Endothelial cell of hepatic sinusoid (primary cell): ENCODE data around the gene AIDA.
"Not testable (repeated sequence)": the region's sequence is repeated elsewhere in the genome, so short reads cannot be mapped to it uniquely, and the experiment has no call there.

ENCODE experiments used
- in situ Hi-C: cut with HindIII; loops from 2 replicates; pipeline ENCODE4 v1.10.0; 2017; ENCODE audit warnings: low sequenced_read_pairs

AIDA gene

DNA sequence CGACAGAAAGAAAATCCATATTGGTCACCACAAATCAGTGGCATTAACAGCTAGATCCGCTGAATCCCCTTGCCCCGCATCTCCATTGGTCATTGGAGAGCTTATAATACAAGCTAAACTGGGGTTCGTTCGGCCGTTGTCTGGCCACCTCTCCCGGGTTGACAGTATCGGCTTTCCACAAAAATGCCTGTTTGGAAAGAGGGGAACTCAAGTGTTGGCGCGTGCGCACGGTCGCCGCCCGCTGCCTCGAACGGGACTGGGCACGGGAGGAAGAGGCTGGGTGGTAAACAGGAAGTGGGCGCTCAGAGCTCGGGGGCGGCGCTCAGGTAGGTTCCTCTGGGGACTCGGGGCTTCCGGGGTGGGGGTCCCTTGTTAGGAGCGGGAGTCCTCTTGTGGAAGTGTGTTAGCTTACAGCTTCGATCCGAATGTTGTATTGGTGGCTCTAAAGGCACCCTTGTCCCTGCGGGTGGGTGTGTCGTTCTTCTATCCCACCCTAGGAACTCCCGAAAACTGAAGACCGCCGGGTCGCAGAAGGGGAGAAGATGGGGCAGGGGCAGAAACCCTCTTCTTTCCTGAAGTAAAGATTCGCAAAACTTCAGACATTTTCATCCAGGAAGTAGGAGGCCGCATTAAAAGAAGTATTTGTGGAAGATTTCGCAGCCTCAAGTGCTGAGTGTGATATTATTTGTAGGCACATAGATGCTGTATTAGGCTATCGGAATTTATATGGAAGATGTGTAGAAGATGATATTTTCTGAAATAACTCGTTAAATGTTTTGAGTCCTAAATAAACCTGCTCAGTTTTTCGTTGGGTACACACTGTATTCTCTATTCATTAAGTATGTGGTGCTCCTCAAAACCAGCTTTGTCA, 1.0 kb upstream of the AIDA start:
- in situ Hi-C loops: no loop called here

- in situ Hi-C loops: no loop called here
Observed at GRCh38 chr1:222711319-222712252, 705 bp downstream of the AIDA start.

DNA sequence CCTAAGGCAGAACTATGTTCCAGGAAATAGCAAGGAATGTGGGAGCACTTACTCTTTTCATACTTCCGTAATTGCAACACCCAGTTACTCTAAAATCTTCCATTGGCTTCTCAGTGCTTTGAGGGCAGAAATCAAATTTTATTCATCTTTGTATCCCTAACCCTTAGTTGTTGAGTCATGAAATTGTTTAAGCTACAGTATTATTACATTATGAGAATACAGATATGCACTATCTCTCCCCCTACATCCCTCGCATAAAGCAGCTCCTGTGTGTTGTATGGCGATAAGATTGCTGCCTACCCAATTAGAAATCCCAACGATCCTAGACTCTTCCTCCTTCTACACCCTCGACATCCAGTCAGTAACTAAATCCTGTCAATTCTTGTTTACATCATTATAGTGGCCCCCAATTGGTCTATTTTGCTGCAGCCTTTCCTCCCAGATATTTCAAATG, 2.6 kb downstream of the AIDA start:
- in situ Hi-C loops: no loop called here

DNA sequence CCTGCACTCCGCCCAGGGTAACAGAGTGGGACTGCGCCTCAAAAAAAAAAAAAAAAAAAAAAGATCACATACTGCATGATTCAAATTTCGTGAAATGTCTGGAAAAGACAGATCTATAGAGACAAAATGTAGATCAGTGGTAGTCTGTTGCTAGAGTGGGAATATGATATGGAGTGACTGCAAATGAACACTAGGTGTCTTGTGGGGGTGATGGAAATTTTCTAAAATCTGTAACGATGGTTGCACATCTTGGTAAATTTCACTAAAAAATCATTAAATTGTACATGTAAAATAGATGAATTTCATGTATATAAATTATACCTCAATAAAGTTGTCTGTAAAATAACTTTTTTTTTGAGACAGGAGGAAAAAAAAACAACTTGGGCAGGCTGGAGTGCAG, 5.5 kb downstream of the AIDA start:
- in situ Hi-C loops: no loop called here

- in situ Hi-C loops: no loop called here
Observed at GRCh38 chr1:222704260-222704659, 8.0 kb downstream of the AIDA start.

DNA sequence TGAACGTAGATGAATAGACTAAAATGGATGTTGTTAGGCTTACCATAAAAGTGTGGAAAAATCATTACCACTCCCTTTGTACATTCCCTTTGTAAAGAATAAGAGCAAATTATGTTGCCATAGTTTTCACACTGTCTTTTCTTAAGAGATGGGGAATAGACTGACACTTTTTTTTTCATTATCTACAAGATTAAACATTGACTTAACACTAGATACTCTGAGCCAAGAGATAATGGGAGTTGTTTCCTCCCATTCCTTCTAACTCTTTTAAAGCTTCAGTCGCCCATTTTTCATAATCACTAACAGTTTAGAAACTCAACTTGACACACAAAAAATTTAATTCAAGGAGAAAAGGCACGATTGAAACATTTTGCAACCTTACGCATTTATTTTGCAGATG, 10.1 kb downstream of the AIDA start:
- in situ Hi-C loops: no loop called here

- in situ Hi-C loops: no loop called here
Observed at GRCh38 chr1:222697826-222698225, 14.5 kb downstream of the AIDA start.

- in situ Hi-C loops: no loop called here
Observed at GRCh38 chr1:222697203-222697602, 15.1 kb downstream of the AIDA start.

- in situ Hi-C loops: no loop called here
Observed at GRCh38 chr1:222696741-222697140, 15.6 kb downstream of the AIDA start.

- in situ Hi-C loops: no loop called here
Observed at GRCh38 chr1:222694927-222695326, 17.4 kb downstream of the AIDA start.

GRCh38 chr1:222691016-222691415, 21.3 kb downstream of the AIDA start:
- in situ Hi-C loops: no loop called here

- in situ Hi-C loops: no loop called here
Observed at GRCh38 chr1:222680080-222680479, 32.2 kb downstream of the AIDA start.

DNA sequence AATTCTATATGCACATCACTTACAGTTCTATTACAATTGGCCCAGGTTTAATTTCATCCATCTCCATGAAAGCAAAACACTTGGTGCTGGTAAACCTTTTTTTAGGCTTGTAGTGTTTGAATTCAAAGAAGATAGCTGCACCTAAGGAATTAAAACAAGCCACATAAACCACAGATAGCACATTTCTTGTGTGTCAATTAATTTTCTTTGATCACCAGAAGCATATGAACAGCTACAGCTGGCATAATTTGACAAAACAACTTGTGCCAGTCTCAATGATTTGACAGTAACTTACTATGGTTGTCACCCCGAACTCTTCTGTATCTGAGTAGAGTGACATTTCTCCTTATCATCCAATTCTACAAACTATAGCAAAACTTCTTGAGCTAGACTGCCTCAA, 42.2 kb downstream of the AIDA start:
- in situ Hi-C loops: no loop called here

DNA sequence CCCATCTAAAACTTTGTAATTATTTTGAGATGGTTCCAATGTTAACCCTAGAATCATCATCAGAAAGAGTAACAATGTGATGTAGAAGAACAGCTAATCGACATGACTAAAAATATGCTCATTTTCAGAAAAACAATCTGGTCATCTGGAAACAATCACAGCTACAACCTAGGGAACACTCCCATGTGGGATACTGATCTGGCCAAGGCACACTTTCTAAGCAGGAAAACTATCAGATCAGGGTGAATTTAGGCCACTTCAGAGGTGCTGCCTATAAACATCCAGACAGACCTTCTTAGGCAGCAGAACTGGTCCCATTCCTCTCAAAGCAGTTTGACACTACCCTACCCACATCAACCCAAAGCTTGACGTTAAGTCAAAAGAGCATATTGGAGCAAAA, 43.2 kb downstream of the AIDA start:
- in situ Hi-C loops: not testable (repeated sequence)

DNA sequence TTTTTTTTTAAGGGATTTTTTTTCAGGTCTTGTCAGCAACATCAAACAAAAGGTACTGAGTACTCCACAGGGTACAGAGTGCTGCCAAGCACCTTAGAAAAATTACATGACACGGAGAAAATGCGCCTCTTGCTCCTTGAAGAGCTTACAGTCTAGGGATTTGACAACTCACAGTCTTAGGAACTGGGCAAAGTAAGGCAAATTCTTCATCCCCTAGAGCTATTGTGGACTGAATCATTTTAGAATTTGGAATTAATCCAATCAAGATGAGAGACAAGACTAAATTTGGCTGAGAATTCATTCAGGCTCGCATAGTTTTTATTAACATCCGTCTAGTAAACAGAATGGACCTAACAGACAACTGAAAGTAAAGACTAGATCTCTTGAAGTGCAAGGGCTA, 44.1 kb downstream of the AIDA start:
- in situ Hi-C loops: not testable (repeated sequence)

GRCh38 chr1:222665964-222666363, 46.3 kb downstream of the AIDA start:
- in situ Hi-C loops: no loop called here

DNA sequence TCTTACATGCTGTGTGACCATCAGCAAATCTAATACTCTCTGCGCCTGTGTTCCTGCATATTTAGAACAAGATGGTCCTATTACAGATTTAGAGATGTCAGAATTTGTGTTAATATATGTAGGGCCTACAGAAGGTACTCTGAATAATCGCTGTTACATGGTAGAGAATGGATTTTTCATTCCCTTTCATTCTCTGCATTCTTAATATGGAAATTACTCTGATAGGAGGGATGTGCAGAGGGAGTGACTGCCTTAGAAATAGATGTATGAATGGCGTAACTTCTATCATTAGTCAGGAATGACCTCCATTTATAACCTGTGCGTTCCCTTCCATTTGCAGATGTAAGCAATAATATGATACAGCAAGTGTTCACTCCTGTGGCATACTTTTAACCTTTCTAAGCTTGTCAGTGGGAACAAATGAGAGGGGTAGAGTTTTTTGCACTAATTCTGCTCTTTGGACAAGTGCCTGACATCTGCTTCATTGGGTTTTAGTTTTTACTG, 48.8 kb downstream of the AIDA start:
- in situ Hi-C loops: no loop called here

- in situ Hi-C loops: no loop called here
Observed at GRCh38 chr1:222657899-222658298, 54.4 kb downstream of the AIDA start.

- in situ Hi-C loops: no loop called here
Observed at GRCh38 chr1:222656391-222657155, 55.7 kb downstream of the AIDA start.

- in situ Hi-C loops: loop anchor here (5.0 kb wide), 2 partner anchors 32 to 38 kb away; partner anchors contain the start of gene MIA3
Observed at GRCh38 chr1:222654849-222655248, 57.4 kb downstream of the AIDA start.
